H1 (cell line): ENCODE results near the gene C1orf21. TPM values are rescaled to one million over a fixed set of nuclear protein-coding genes. Genes with fewer than 3 reads are reported as not detected.

Source experiments
- CTCF ChIA-PET: fragments of 300-600 bp; sonication (Branson Sonifier 250); formaldehyde crosslinking; loops from one replicate; lab custom pipeline; 2021; ENCODE audit not compliant: partially characterized antibody; lab: Charles Lee
- POLR2A ChIA-PET: fragments of 300-600 bp; sonication (Branson Sonifier 250); formaldehyde crosslinking; loops from one replicate; lab custom pipeline; 2021; ENCODE audit warnings: inconsistent platforms; ENCODE audit not compliant: partially characterized antibody; lab: Charles Lee
- DNase-seq, 2 experiments: peaks; one replicate each; pipeline versions ENCODE4 v3.0.0 to v3.0.0-alpha.2; 2010 to 2022; ENCODE audit warnings: low spot score in 2 of 2, low read depth in 1 of 2, mixed read lengths in 1 of 2
- FAIRE-seq: peaks from 2 replicates; lab custom pipeline; 2011; peaks lifted over from hg19 to GRCh38; lab: Jason Lieb, UNC
- H2AFZ ChIP-seq: 2 replicates; pipeline ENCODE4 v1.8.1; 2012; ENCODE audit warnings: low read length, inconsistent platforms
- H2AK5ac ChIP-seq: 2 replicates; pipeline ENCODE4 v1.6.1; 2013; ENCODE audit warnings: low read depth, low read length
- H2BK120ac ChIP-seq: replicated peaks from 2 replicates; pipeline ENCODE3; 2013; ENCODE audit warnings: low read depth, low read length, inconsistent platforms
- H2BK12ac ChIP-seq: 2 replicates; pipeline ENCODE4 v1.6.1; 2013; ENCODE audit warnings: low read depth, low read length
- H2BK15ac ChIP-seq: 2 replicates; pipeline ENCODE4 v1.6.1; 2013; ENCODE audit warnings: low read length
- H2BK20ac ChIP-seq: 2 replicates; pipeline ENCODE4 v1.6.1; 2013; ENCODE audit warnings: low read length
- H2BK5ac ChIP-seq: 2 replicates; pipeline ENCODE4 v1.6.1; 2013; ENCODE audit warnings: low read depth, low read length
- H3K14ac ChIP-seq: 2 replicates; pipeline ENCODE4 v1.6.1; 2013; ENCODE audit warnings: inconsistent platforms; ENCODE audit not compliant: insufficient read length
- H3K18ac ChIP-seq: 2 replicates; pipeline ENCODE4 v1.6.1; 2013; ENCODE audit warnings: low read length; ENCODE audit errors: extremely low read depth
- H3K23ac ChIP-seq: 2 replicates; pipeline ENCODE4 v1.6.1; 2013; ENCODE audit warnings: inconsistent platforms; ENCODE audit not compliant: insufficient read length
- H3K23me2 ChIP-seq: 2 replicates; pipeline ENCODE4 v1.6.1; 2013; ENCODE audit warnings: low read depth, low read length
- H3K27ac ChIP-seq: 2 replicates; pipeline ENCODE4 v1.6.1; 2011; ENCODE audit warnings: low read depth, low read length, inconsistent platforms
- H3K27me3 ChIP-seq, 4 experiments: replicated peaks in 1 of 4; 1 replicate in 1 of 4; 2 replicates in 3 of 4; pipeline versions ENCODE4 v1.6.1 to v1.8.1; 2011 to 2013; ENCODE audit warnings: low read length in 3 of 4, mild to moderate bottlenecking in 3 of 4, inconsistent platforms in 2 of 4, mixed read lengths in 2 of 4, moderate library complexity in 1 of 4; ENCODE audit not compliant: control insufficient read depth in 3 of 4, insufficient read depth in 3 of 4; ENCODE audit errors: extremely low read depth in 1 of 4
- H3K36me3 ChIP-seq, 4 experiments: 2 replicates each; pipeline versions ENCODE4 v1.6.1 to v1.8.1; 2011 to 2013; ENCODE audit warnings: mild to moderate bottlenecking in 4 of 4, low read length in 3 of 4, moderate library complexity in 2 of 4, control low read depth in 1 of 4, inconsistent platforms in 1 of 4; ENCODE audit not compliant: insufficient read depth in 4 of 4, control insufficient read depth in 2 of 4
- H3K4ac ChIP-seq: replicated peaks from 2 replicates; pipeline ENCODE3; 2013; ENCODE audit warnings: low read length, low read depth, mixed read lengths, inconsistent platforms; ENCODE audit not compliant: insufficient read length
- H3K4me1 ChIP-seq, 4 experiments: replicated peaks in 1 of 4; 1 replicate in 1 of 4; 2 replicates in 3 of 4; pipeline versions ENCODE4 v1.6.1 to v1.8.1; 2011 to 2013; ENCODE audit warnings: low read length in 3 of 4, inconsistent platforms in 2 of 4, mixed read lengths in 1 of 4; ENCODE audit not compliant: insufficient read depth in 4 of 4, control insufficient read depth in 3 of 4
- H3K4me2 ChIP-seq, 2 experiments: 2 replicates each; pipeline versions ENCODE4 v1.6.1 to v1.8.1; 2011 to 2013; ENCODE audit warnings: low read depth in 2 of 2, low read length in 2 of 2, control low read depth in 1 of 2, inconsistent platforms in 1 of 2, mild to moderate bottlenecking in 1 of 2; ENCODE audit not compliant: insufficient read depth in 1 of 2
- H3K4me3 ChIP-seq, 4 experiments: fragments of 200-600, 300-600 bp in 1 of 4; sonication (generic), shearing (Covaris generic), sonication (Bioruptor Twin) in 1 of 4; 2 replicates each; pipeline versions ENCODE4 v1.5.1 to v1.8.1; 2011 to 2016; ENCODE audit warnings: low read length in 4 of 4, low read depth in 3 of 4, control low read depth in 2 of 4, inconsistent platforms in 2 of 4, mild to moderate bottlenecking in 2 of 4, mixed read lengths in 1 of 4, moderate library complexity in 1 of 4; ENCODE audit not compliant: insufficient read depth in 2 of 4; ENCODE audit errors: extremely low read depth in 1 of 4
- H3K56ac ChIP-seq: replicated peaks from 2 replicates; pipeline ENCODE3; 2013; ENCODE audit warnings: low read depth, mild to moderate bottlenecking, mixed read lengths, low read length, inconsistent platforms; ENCODE audit not compliant: insufficient read length
- H3K79me1 ChIP-seq: 2 replicates; pipeline ENCODE4 v1.6.1; 2013; ENCODE audit warnings: low read depth, low read length, control low read depth
- H3K79me2 ChIP-seq, 2 experiments: 2 replicates each; pipeline versions ENCODE4 v1.6.1 to v1.8.1; 2012 to 2013; ENCODE audit warnings: low read length in 2 of 2, mild to moderate bottlenecking in 2 of 2, inconsistent platforms in 1 of 2; ENCODE audit not compliant: insufficient read depth in 2 of 2, control insufficient read depth in 1 of 2
- H3K9ac ChIP-seq, 4 experiments: replicated peaks in 1 of 4; 1 replicate in 1 of 4; 2 replicates in 3 of 4; pipeline versions ENCODE4 v1.6.1 to v1.8.1; 2011 to 2013; ENCODE audit warnings: low read depth in 3 of 4, low read length in 3 of 4, control low read depth in 2 of 4, mild to moderate bottlenecking in 2 of 4, moderate library complexity in 2 of 4, inconsistent platforms in 1 of 4; ENCODE audit errors: extremely low read depth in 1 of 4
- H3K9me3 ChIP-seq, 2 experiments: 2 replicates each; pipeline versions ENCODE4 v1.6.1 to v1.8.1; 2012 to 2013; ENCODE audit warnings: mild to moderate bottlenecking in 2 of 2, moderate library complexity in 2 of 2, control low read depth in 1 of 2, inconsistent platforms in 1 of 2, low read depth in 1 of 2, low read length in 1 of 2, mixed read lengths in 1 of 2; ENCODE audit not compliant: insufficient read depth in 2 of 2
- H4K20me1 ChIP-seq, 2 experiments: replicated peaks in 1 of 2; 2 replicates each; pipeline versions ENCODE3 to v1.8.1; 2011 to 2013; ENCODE audit warnings: inconsistent platforms in 2 of 2, low read length in 2 of 2, mild to moderate bottlenecking in 1 of 2; ENCODE audit not compliant: insufficient read depth in 2 of 2, control insufficient read depth in 1 of 2
- H4K5ac ChIP-seq: 2 replicates; pipeline ENCODE4 v1.6.1; 2013; ENCODE audit warnings: low read length, low read depth, mixed read lengths, inconsistent platforms; ENCODE audit not compliant: insufficient read length
- H4K8ac ChIP-seq: 2 replicates; pipeline ENCODE4 v1.8.0; 2013; ENCODE audit warnings: mild to moderate bottlenecking, moderate library complexity, low read length, inconsistent platforms; ENCODE audit not compliant: insufficient read depth; ENCODE audit errors: extremely low read depth
- H4K91ac ChIP-seq: replicated peaks from 2 replicates; pipeline ENCODE3; 2013; ENCODE audit warnings: low read length, mixed read lengths, inconsistent platforms; ENCODE audit not compliant: insufficient read length
- CHD1 ChIP-seq: IDR thresholded peaks from 2 replicates; pipeline ENCODE4 v1.6.1; 2012; ENCODE audit warnings: low read depth, low read length, improper control_type of control experiment
- CTBP2 ChIP-seq: IDR thresholded peaks from 2 replicates; pipeline ENCODE4 v1.7.0; 2011; ENCODE audit warnings: borderline replicate concordance, mild to moderate bottlenecking, moderate library complexity, mixed read lengths, low read length; ENCODE audit not compliant: insufficient read depth, insufficient read length
- EGR1 ChIP-seq: IDR thresholded peaks from 2 replicates; pipeline ENCODE4 v1.6.1; 2011; ENCODE audit warnings: low read depth, low read length, borderline replicate concordance
- HDAC2 ChIP-seq, 2 experiments: fragments of 300-600 bp in 1 of 2; sonication (generic) in 1 of 2; IDR thresholded peaks; 2 replicates each; pipeline ENCODE4 v1.6.1; 2011 to 2012; ENCODE audit warnings: low read depth in 2 of 2, low read length in 2 of 2, mild to moderate bottlenecking in 2 of 2, moderate library complexity in 2 of 2, borderline replicate concordance in 1 of 2, inconsistent platforms in 1 of 2
- HDAC6 ChIP-seq: IDR thresholded peaks from one replicate; pipeline ENCODE4 v1.7.1; 2012; ENCODE audit warnings: low read depth, mild to moderate bottlenecking, inconsistent platforms, low read length, moderate library complexity
- MAX ChIP-seq: IDR thresholded peaks from 2 replicates; pipeline ENCODE4 v1.6.1; 2012; ENCODE audit warnings: inconsistent platforms
- POU5F1 ChIP-seq: IDR thresholded peaks from 2 replicates; pipeline ENCODE4 v1.6.1; 2011; ENCODE audit warnings: low read depth, mild to moderate bottlenecking, low read length, moderate library complexity
- RFX5 ChIP-seq: IDR thresholded peaks from 2 replicates; pipeline ENCODE4 v1.6.1; 2011; ENCODE audit warnings: low read depth, low read length, improper control_type of control experiment, borderline replicate concordance
- RNF2 ChIP-seq: fragments of 200-900, 300-1000 bp; sonication (generic); IDR thresholded peaks from 2 replicates; pipeline ENCODE4 v1.7.1; 2016; ENCODE audit warnings: borderline replicate concordance, low read depth, mild to moderate bottlenecking, antibody characterized with exemption, low read length; ENCODE audit not compliant: poor library complexity, severe bottlenecking; ENCODE audit errors: missing control alignments
- SP2 ChIP-seq: IDR thresholded peaks from 2 replicates; pipeline ENCODE4 v1.6.1; 2012; ENCODE audit warnings: mild to moderate bottlenecking, low read length, inconsistent platforms
- TAF1 ChIP-seq: IDR thresholded peaks from 2 replicates; pipeline ENCODE4 v1.6.1; 2011; ENCODE audit warnings: mild to moderate bottlenecking, low read depth, low read length
- WGBS, 2 experiments: shearing (Covaris generic) in 1 of 2; methylation state at CpG; one replicate each; pipeline versions ENCODE4 v1.1.6 to v1.1.7; 2013 to 2015; ENCODE audit warnings: low lambda C conversion rate in 2 of 2, mixed read lengths in 2 of 2, inconsistent platforms in 1 of 2, low coverage in 1 of 2, missing lambda C conversion rate in 1 of 2; ENCODE audit not compliant: insufficient replicate concordance in 2 of 2, insufficient coverage in 1 of 2, insufficient read length in 1 of 2; ENCODE audit errors: extremely low coverage in 1 of 2, missing lambda C conversion rate in 1 of 2; 5-methylcytosine and 5-hydroxymethylcytosine counted together
- polyA plus RNA-seq, 7 experiments: library from polyadenylated mRNA; depleted of rRNA in 3 of 7; stranded (reverse) in 5 of 7; unstranded in 2 of 7; fragments of >200 nt in 5 of 7; fragments of 200-250 nt in 2 of 7; gene quantifications; 1 replicate in 5 of 7; 2 replicates in 1 of 7; 4 replicates in 1 of 7; pipeline versions ENCODE4 v1.2.1 to v1.2.3, GENCODE V29; 2011 to 2013; ENCODE audit warnings: missing spikeins in 2 of 7, mixed read lengths in 2 of 7
- total RNA-seq: library from RNA; stranded (reverse); fragmentation: NEBNext Ultra II Directional; extraction: Animal tissue kit (Norgen Biotek cat#: 25700); gene quantifications from 2 replicates; pipeline ENCODE4 v1.2.1, GENCODE V29; 2021

C1orf21 gene
- total and polyA plus RNA-seq, 2 of the 8 experiments (the other 6 are each of a cell fraction or from before 2014, with no cell fraction given): 16.6 to 51.0 TPM

- H3K9me3 ChIP-seq: no peaks in the 10 kb centered on the region
- no peak overlapping the region for H2BK20ac ChIP-seq
- H3K4me1 ChIP-seq: peaks cover 0 to 6% (median 0%) of the 10 kb centered on the region in 4 experiments; a peak in 2 of 7 replicates
- H2BK5ac ChIP-seq: no peak overlapping the region
- CTCF ChIA-PET: interaction anchor here (0.9 to 1.3 kb wide), 2 partner anchors 9 to 35 kb away, joined by 3 read pairs; no protein-coding TSS in a partner anchor
- H3K23ac ChIP-seq: no peak overlapping the region
- no peaks in the 10 kb centered on the region for H3K27me3 ChIP-seq
- H4K5ac ChIP-seq: no peak overlapping the region
- no peaks in the 10 kb centered on the region for H3K36me3 ChIP-seq
- H3K4me3 ChIP-seq: no peak overlapping the region
- no peaks in the 10 kb centered on the region for H3K23me2 ChIP-seq
- H3K4me2 ChIP-seq: no peak overlapping the region
- no peak overlapping the region for H4K8ac ChIP-seq
- no peak overlapping the region for H3K56ac ChIP-seq
- H2BK120ac ChIP-seq: no peak overlapping the region
- WGBS, 2 experiments: 93% methylated on average over 1 of the region's 1 CpG; no CpG with 5 or more reads in 1 of the 2 experiments
- no peak overlapping the region for H3K18ac ChIP-seq
- no peak overlapping the region for H2BK15ac ChIP-seq
- no peaks in the 10 kb centered on the region for H3K79me2 ChIP-seq
- no peak overlapping the region for H2BK12ac ChIP-seq
- FAIRE-seq (no peak), DNase-seq (no peak)
- peaks cover 0 to 3% of the 10 kb centered on the region in 2 experiments for H4K20me1 ChIP-seq
- H2AK5ac ChIP-seq: no peak overlapping the region
- H3K79me1 ChIP-seq: no peaks in the 10 kb centered on the region; the same call in 1 of the 2 replicates
- H3K27ac ChIP-seq: no peak overlapping the region
- H3K9ac ChIP-seq: no peak overlapping the region
- no peak overlapping the region for H2AFZ ChIP-seq
- H4K91ac ChIP-seq: no peak overlapping the region
- no peak overlapping the region for H3K4ac ChIP-seq
- H3K14ac ChIP-seq: no peak overlapping the region
- POLR2A ChIA-PET: no interaction called here
- TF ChIP-seq HDAC6 (no peak), EGR1 (no peak), TAF1 (no peak), RNF2 (no peak), POU5F1 (no peak), CHD1 (no peak), MAX (no peak), SP2 (no peak), RFX5 (no peak), CTBP2 (no peak), HDAC2 (IDR thresholded peaks at IDR 0.05; ENCODE audit: borderline replicate concordance in 1 of 2, low read depth in 2 of 2, low read length in 2 of 2) (no peak)
These were observed 247.5 kb downstream of the C1orf21 start for GRCh38 chr1:184634296-184634695.
